H1 (cell line): ENCODE data around the gene SBNO1. TPM values are rescaled to one million over a fixed set of nuclear protein-coding genes. Genes with fewer than 3 reads are reported as not detected.

Experiments used
- polyA plus RNA-seq, 7 experiments: library from polyadenylated mRNA; depleted of rRNA in 3 of 7; stranded (reverse) in 5 of 7; unstranded in 2 of 7; fragments of >200 nt in 5 of 7; fragments of 200-250 nt in 2 of 7; gene quantifications; 1 replicate in 5 of 7; 2 replicates in 1 of 7; 4 replicates in 1 of 7; pipeline versions ENCODE4 v1.2.1 to v1.2.3, GENCODE V29; 2011 to 2013; ENCODE audit warnings: missing spikeins in 2 of 7, mixed read lengths in 2 of 7
- total RNA-seq: library from RNA; stranded (reverse); fragmentation: NEBNext Ultra II Directional; extraction: Animal tissue kit (Norgen Biotek cat#: 25700); gene quantifications from 2 replicates; pipeline ENCODE4 v1.2.1, GENCODE V29; 2021
- TF ChIP-seq, protein P1 (sequence below): IDR thresholded peaks from 2 replicates; pipeline ENCODE4 v1.6.1; 2011; ENCODE audit warnings: low read length, improper control_type of control experiment

The SBNO1 gene
- total and polyA plus RNA-seq, 2 of the 8 experiments (the other 6 are each of a cell fraction or from before 2014, with no cell fraction given), result 6.7 to 57.7 TPM

- TF ChIP-seq, protein P1, sequence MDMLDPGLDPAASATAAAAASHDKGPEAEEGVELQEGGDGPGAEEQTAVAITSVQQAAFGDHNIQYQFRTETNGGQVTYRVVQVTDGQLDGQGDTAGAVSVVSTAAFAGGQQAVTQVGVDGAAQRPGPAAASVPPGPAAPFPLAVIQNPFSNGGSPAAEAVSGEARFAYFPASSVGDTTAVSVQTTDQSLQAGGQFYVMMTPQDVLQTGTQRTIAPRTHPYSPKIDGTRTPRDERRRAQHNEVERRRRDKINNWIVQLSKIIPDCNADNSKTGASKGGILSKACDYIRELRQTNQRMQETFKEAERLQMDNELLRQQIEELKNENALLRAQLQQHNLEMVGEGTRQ, result no peak
Measured at GRCh38 chr12:123263196-123263817, 101.3 kb downstream of the SBNO1 start (continued).
